ENCODE results near the gene ST6GALNAC2.

The ST6GALNAC2 gene

GRCh38 chr17:76599694-76600460, 14.2 kb upstream of the ST6GALNAC2 start:
- DNase-seq (ENCODE audit: low spot score): no peak

- no peak for DNase-seq (ENCODE audit: low spot score)
Measured at GRCh38 chr17:76598004-76598439, 12.4 kb upstream of the ST6GALNAC2 start.

GRCh38 chr17:76597156-76598003, 11.7 kb upstream of the ST6GALNAC2 start:
- DNase-seq (ENCODE audit: low spot score): no peak

- DNase-seq (ENCODE audit: low spot score): no peak
Measured at GRCh38 chr17:76594690-76595089, 9.0 kb upstream of the ST6GALNAC2 start.

GRCh38 chr17:76593959-76594358, 8.3 kb upstream of the ST6GALNAC2 start:
- DNase-seq (ENCODE audit: low spot score): no peak

- DNase-seq (ENCODE audit: low spot score): no peak
Measured at GRCh38 chr17:76593384-76593826, 7.7 kb upstream of the ST6GALNAC2 start.

GRCh38 chr17:76588182-76588581, 2.5 kb upstream of the ST6GALNAC2 start:
- DNase-seq (ENCODE audit: low spot score): no peak

- DNase-seq (ENCODE audit: low spot score): no peak
Measured at GRCh38 chr17:76586741-76587487, 1.3 kb upstream of the ST6GALNAC2 start.

GRCh38 chr17:76585033-76585648, 519 bp downstream of the ST6GALNAC2 start:
- DNase-seq (ENCODE audit: low spot score): peak; percentile 59

GRCh38 chr17:76584427-76585032, 1.1 kb downstream of the ST6GALNAC2 start:
- no peak for DNase-seq (ENCODE audit: low spot score)

- DNase-seq (ENCODE audit: low spot score): no peak
Measured at GRCh38 chr17:76582660-76583059, 3.0 kb downstream of the ST6GALNAC2 start.

GRCh38 chr17:76581515-76581914, 4.1 kb downstream of the ST6GALNAC2 start:
- DNase-seq (ENCODE audit: low spot score): no peak

- DNase-seq (ENCODE audit: low spot score): no peak
Measured at GRCh38 chr17:76579281-76579680, 6.4 kb downstream of the ST6GALNAC2 start.

GRCh38 chr17:76578376-76578775, 7.3 kb downstream of the ST6GALNAC2 start:
- no peak for DNase-seq (ENCODE audit: low spot score)

GRCh38 chr17:76577876-76578275, 7.8 kb downstream of the ST6GALNAC2 start:
- DNase-seq (ENCODE audit: low spot score): no peak

- no peak for DNase-seq (ENCODE audit: low spot score)
Measured at GRCh38 chr17:76576189-76576588, 9.5 kb downstream of the ST6GALNAC2 start.

GRCh38 chr17:76575570-76575969, 10.1 kb downstream of the ST6GALNAC2 start:
- no peak for DNase-seq (ENCODE audit: low spot score)

GRCh38 chr17:76574166-76574565, 11.5 kb downstream of the ST6GALNAC2 start:
- no peak for DNase-seq (ENCODE audit: low spot score)

GRCh38 chr17:76573096-76573495, 12.6 kb downstream of the ST6GALNAC2 start:
- DNase-seq (ENCODE audit: low spot score): no peak

- DNase-seq (ENCODE audit: low spot score): no peak
Measured at GRCh38 chr17:76572201-76572910, 13.3 kb downstream of the ST6GALNAC2 start.

Measured in GM03348 (cell line).